Measurements from ENCODE around the gene KRT85.

KRT85 gene

DNA sequence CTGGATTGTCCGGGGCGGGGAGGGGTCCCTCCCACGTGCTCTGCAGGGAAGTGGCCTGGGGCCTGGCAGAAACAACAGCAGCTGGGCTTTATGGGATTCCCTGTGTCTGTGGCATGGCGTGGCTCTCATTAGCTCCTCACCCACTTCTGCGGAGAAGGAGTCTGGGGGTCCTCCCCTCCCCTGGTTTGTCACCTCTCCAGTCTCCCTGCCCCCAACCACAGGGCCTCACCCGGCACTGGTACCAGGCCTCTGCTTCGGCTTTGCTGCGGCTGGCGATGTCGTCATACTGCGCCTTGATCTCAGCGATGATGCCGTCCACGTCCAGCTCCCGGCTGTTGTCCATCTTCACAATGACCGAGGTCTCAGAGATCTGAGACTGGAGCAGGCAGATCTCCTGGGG lies 32.5 kb upstream of the KRT85 start:
- no peaks in the 10 kb centered on the region for H3K79me2 ChIP-seq (ENCODE audit: control insufficient read depth, insufficient read depth, low read length)
- H3K18ac ChIP-seq (ENCODE audit: low read length): no peak overlapping the region
- DNase-seq: no peak
- no peak overlapping the region for H2BK120ac ChIP-seq (ENCODE audit: low read depth, low read length)
- no peak overlapping the region for H4K8ac ChIP-seq (ENCODE audit: low read depth, low read length)
- H2BK15ac ChIP-seq (replicated peaks; ENCODE audit: low read depth): no peak overlapping the region
- H3K4me1 ChIP-seq (ENCODE audit: control insufficient read depth, low read depth, low read length): no peaks in the 10 kb centered on the region
- H3K56ac ChIP-seq (ENCODE audit: low read length): no peak overlapping the region
- no peaks in the 10 kb centered on the region for H3K79me1 ChIP-seq (ENCODE audit: low read length)
- no peaks in the 10 kb centered on the region for H3K36me3 ChIP-seq (ENCODE audit: control insufficient read depth, insufficient read depth, low read length)
- H2BK5ac ChIP-seq (ENCODE audit: low read length): no peak overlapping the region
- no peak overlapping the region for H3K4me3 ChIP-seq (ENCODE audit: low read length)
- no peak overlapping the region for H3K23ac ChIP-seq (ENCODE audit: low read length)
- no peak overlapping the region for H3K4me2 ChIP-seq (ENCODE audit: low read length)
- no CpG with 5 or more reads among the region's 16 CpGs for WGBS (ENCODE audit: extremely low coverage, insufficient coverage, low lambda C conversion rate)
- no peak overlapping the region for H2AK5ac ChIP-seq (ENCODE audit: low read length)
- H3K27me3 ChIP-seq (ENCODE audit: insufficient read depth, low read length, poor library complexity): no peaks in the 10 kb centered on the region
- no peak overlapping the region for H3K27ac ChIP-seq (ENCODE audit: low read depth, low read length)
- no peak overlapping the region for H3K4ac ChIP-seq (ENCODE audit: low read depth, low read length)
- no peak overlapping the region for H3K9ac ChIP-seq (ENCODE audit: low read length)
- H4K5ac ChIP-seq (ENCODE audit: low read length): no peak overlapping the region

DNA sequence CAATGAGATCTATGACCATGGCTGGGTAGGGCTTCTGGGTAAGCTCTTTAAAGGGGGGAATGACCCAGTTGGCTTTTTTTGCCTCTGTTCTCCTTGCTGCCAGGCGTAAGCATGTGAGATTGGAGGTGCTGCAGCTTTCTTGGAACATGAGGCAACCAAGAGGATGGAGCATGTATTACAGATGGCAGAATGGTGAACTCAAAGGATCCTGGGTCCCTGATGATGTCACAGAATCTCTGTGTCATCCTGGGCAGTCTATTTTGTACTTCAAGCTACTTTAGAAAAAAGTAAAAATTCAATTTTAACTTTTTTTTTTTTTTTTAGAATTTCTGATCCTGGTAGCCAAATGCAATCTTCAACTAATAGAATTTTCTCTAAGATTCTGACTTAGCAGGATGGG lies 30.9 kb upstream of the KRT85 start:
- H3K4ac ChIP-seq (ENCODE audit: low read depth, low read length): no peak overlapping the region
- H3K23ac ChIP-seq (ENCODE audit: low read length): no peak overlapping the region
- H3K4me1 ChIP-seq (ENCODE audit: control insufficient read depth, low read depth, low read length): no peaks in the 10 kb centered on the region
- H3K27me3 ChIP-seq (ENCODE audit: insufficient read depth, low read length, poor library complexity): no peaks in the 10 kb centered on the region
- H3K9ac ChIP-seq (ENCODE audit: low read length): no peak overlapping the region
- no peak overlapping the region for H3K4me3 ChIP-seq (ENCODE audit: low read length)
- H2BK15ac ChIP-seq (replicated peaks; ENCODE audit: low read depth): no peak overlapping the region
- H3K18ac ChIP-seq (ENCODE audit: low read length): no peak overlapping the region
- H2BK120ac ChIP-seq (ENCODE audit: low read depth, low read length): no peak overlapping the region
- no peaks in the 10 kb centered on the region for H3K79me1 ChIP-seq (ENCODE audit: low read length)
- no peak overlapping the region for H3K27ac ChIP-seq (ENCODE audit: low read depth, low read length)
- no peak overlapping the region for H4K8ac ChIP-seq (ENCODE audit: low read depth, low read length)
- H3K79me2 ChIP-seq (ENCODE audit: control insufficient read depth, insufficient read depth, low read length): no peaks in the 10 kb centered on the region
- H3K56ac ChIP-seq (ENCODE audit: low read length): no peak overlapping the region
- H3K36me3 ChIP-seq (ENCODE audit: control insufficient read depth, insufficient read depth, low read length): no peaks in the 10 kb centered on the region
- no peak overlapping the region for H2AK5ac ChIP-seq (ENCODE audit: low read length)
- H3K4me2 ChIP-seq (ENCODE audit: low read length): no peak overlapping the region
- peak; percentile 5 for DNase-seq
- H2BK5ac ChIP-seq (ENCODE audit: low read length): no peak overlapping the region
- no CpG with 5 or more reads among the region's 1 CpG for WGBS (ENCODE audit: extremely low coverage, insufficient coverage, low lambda C conversion rate)
- H4K5ac ChIP-seq (ENCODE audit: low read length): no peak overlapping the region

DNA sequence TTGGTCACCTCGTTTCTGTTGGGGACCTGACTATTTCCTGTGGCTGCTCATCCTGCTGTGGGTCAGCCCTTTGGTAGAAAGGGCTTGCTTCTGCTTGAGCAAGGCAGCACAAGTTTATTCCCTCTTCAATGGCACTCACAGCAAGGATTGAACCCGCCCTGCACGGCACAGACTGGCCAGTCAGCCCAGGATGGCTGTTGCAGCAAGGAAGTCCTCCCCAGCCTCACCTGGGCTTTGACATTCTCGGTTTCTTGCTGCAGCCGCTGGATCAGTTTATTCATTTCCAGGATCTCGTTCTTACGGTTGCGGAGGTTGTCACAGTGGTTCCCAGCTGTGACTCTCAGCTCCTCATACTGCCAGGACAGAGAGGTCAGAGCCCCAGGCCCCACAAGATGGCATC lies 29.4 kb upstream of the KRT85 start:
- WGBS (ENCODE audit: extremely low coverage, insufficient coverage, low lambda C conversion rate): no CpG with 5 or more reads among the region's 8 CpGs
- no peaks in the 10 kb centered on the region for H3K27me3 ChIP-seq (ENCODE audit: insufficient read depth, low read length, poor library complexity)
- H2BK5ac ChIP-seq (ENCODE audit: low read length): no peak overlapping the region
- no peaks in the 10 kb centered on the region for H3K36me3 ChIP-seq (ENCODE audit: control insufficient read depth, insufficient read depth, low read length)
- no peak overlapping the region for H3K4ac ChIP-seq (ENCODE audit: low read depth, low read length)
- no peak overlapping the region for H3K4me2 ChIP-seq (ENCODE audit: low read length)
- H3K56ac ChIP-seq (ENCODE audit: low read length): no peak overlapping the region
- H4K5ac ChIP-seq (ENCODE audit: low read length): no peak overlapping the region
- H3K18ac ChIP-seq (ENCODE audit: low read length): no peak overlapping the region
- H3K9ac ChIP-seq (ENCODE audit: low read length): no peak overlapping the region
- DNase-seq: no peak
- no peak overlapping the region for H2BK15ac ChIP-seq (replicated peaks; ENCODE audit: low read depth)
- no peak overlapping the region for H3K27ac ChIP-seq (ENCODE audit: low read depth, low read length)
- no peaks in the 10 kb centered on the region for H3K79me2 ChIP-seq (ENCODE audit: control insufficient read depth, insufficient read depth, low read length)
- H2BK120ac ChIP-seq (ENCODE audit: low read depth, low read length): no peak overlapping the region
- no peak overlapping the region for H4K8ac ChIP-seq (ENCODE audit: low read depth, low read length)
- H3K4me1 ChIP-seq (ENCODE audit: control insufficient read depth, low read depth, low read length): no peaks in the 10 kb centered on the region
- H3K79me1 ChIP-seq (ENCODE audit: low read length): no peaks in the 10 kb centered on the region
- H3K4me3 ChIP-seq (ENCODE audit: low read length): no peak overlapping the region
- no peak overlapping the region for H3K23ac ChIP-seq (ENCODE audit: low read length)
- no peak overlapping the region for H2AK5ac ChIP-seq (ENCODE audit: low read length)

DNA sequence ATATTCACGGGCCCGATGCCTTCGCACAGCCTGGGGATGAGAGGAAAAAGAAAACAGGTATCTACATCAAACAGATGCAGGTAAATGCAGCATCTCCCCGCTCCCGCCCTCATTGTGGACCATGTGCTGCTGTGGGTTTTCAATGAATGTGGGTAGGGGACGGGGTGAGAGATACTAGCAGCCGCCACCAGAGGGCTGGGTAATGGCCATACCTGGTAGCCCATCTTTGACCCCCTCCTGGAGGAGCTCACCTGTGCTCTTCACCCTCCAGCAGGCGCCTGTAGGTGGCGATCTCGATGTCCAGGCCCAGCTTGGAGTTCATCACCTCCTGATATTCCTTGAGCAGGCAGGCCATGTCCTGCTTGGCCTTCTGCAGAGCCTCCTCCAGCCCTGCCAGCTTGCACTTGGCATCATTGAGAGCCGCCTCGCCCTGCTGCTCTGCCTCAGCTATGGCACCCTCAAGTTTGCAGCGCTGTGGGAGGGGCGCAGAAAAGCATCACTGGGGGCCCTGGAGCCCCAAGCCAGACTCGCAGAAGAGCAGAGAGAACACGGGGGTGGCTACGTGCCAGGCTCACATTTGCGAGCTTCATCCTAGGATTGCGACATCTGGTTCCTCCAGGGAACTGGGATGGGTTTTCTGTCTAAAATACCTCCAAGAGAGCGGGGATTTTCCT lies 28.6 kb upstream of the KRT85 start:
- Histone ChIP-seq H2AK5ac (ENCODE audit: low read length) (no peak overlapping the region), H3K79me1 (ENCODE audit: low read length) (no peaks in the 10 kb centered on the region), H2BK15ac (replicated peaks; ENCODE audit: low read depth) (no peak overlapping the region), H4K5ac (ENCODE audit: low read length) (no peak overlapping the region), H3K79me2 (ENCODE audit: control insufficient read depth, insufficient read depth, low read length) (no peaks in the 10 kb centered on the region), H3K4me3 (ENCODE audit: low read length) (no peak overlapping the region), H3K4ac (ENCODE audit: low read depth, low read length) (no peak overlapping the region), H3K56ac (ENCODE audit: low read length) (no peak overlapping the region), H3K4me2 (ENCODE audit: low read length) (no peak overlapping the region), H2BK5ac (ENCODE audit: low read length) (no peak overlapping the region), H3K23ac (ENCODE audit: low read length) (no peak overlapping the region), H3K4me1 (ENCODE audit: control insufficient read depth, low read depth, low read length) (no peaks in the 10 kb centered on the region), H4K8ac (ENCODE audit: low read depth, low read length) (no peak overlapping the region), H3K27ac (ENCODE audit: low read depth, low read length) (no peak overlapping the region), H3K27me3 (ENCODE audit: insufficient read depth, low read length, poor library complexity) (no peaks in the 10 kb centered on the region), H2BK120ac (ENCODE audit: low read depth, low read length) (no peak overlapping the region), H3K36me3 (ENCODE audit: control insufficient read depth, insufficient read depth, low read length) (no peaks in the 10 kb centered on the region), H3K18ac (ENCODE audit: low read length) (no peak overlapping the region), H3K9ac (ENCODE audit: low read length) (no peak overlapping the region)
- no CpG with 5 or more reads among the region's 20 CpGs for WGBS (ENCODE audit: extremely low coverage, insufficient coverage, low lambda C conversion rate)
- DNase-seq: peak; percentile 90

DNA sequence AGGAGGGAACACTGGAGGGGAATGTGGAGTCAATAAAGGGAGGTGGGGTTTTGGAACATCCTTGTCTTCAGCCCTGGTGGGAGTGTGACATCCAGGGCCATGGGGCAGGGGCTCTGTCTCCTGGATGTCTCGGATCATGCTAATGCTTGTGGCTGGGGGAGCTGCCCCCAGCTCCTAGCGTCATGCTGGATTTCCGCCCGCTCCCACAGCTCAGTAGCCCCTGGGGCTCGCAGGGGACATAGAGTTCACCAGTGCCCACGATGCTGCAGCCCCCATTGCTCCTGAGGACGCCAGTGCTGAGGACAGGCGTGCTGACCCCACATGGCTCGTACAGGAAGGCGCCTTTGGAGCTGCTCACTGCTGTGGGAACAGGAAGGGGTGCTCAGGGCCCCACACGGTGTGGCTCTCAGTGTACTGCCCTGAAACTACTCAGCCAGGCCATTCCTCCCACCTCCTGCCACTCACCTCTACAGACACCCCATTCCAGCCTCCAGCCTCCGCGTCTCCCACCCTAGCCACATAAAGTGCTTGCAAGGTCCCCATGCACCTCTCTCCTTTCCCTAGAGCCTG lies 27.6 kb upstream of the KRT85 start:
- Histone ChIP-seq H3K4me3 (ENCODE audit: low read length) (no peak overlapping the region), H4K8ac (ENCODE audit: low read depth, low read length) (no peak overlapping the region), H2AK5ac (ENCODE audit: low read length) (no peak overlapping the region), H3K27me3 (ENCODE audit: insufficient read depth, low read length, poor library complexity) (no peaks in the 10 kb centered on the region), H3K27ac (ENCODE audit: low read depth, low read length) (no peak overlapping the region), H2BK15ac (replicated peaks; ENCODE audit: low read depth) (no peak overlapping the region), H2BK120ac (ENCODE audit: low read depth, low read length) (no peak overlapping the region), H3K79me1 (ENCODE audit: low read length) (no peaks in the 10 kb centered on the region), H3K4ac (ENCODE audit: low read depth, low read length) (no peak overlapping the region), H3K79me2 (ENCODE audit: control insufficient read depth, insufficient read depth, low read length) (no peaks in the 10 kb centered on the region), H3K9ac (ENCODE audit: low read length) (no peak overlapping the region), H3K4me1 (ENCODE audit: control insufficient read depth, low read depth, low read length) (peaks cover 3% of the 10 kb centered on the region), H3K18ac (ENCODE audit: low read length) (no peak overlapping the region), H3K36me3 (ENCODE audit: control insufficient read depth, insufficient read depth, low read length) (no peaks in the 10 kb centered on the region), H4K5ac (ENCODE audit: low read length) (no peak overlapping the region), H3K23ac (ENCODE audit: low read length) (no peak overlapping the region), H3K56ac (ENCODE audit: low read length) (no peak overlapping the region), H2BK5ac (ENCODE audit: low read length) (no peak overlapping the region), H3K4me2 (ENCODE audit: low read length) (no peak overlapping the region)
- WGBS (ENCODE audit: extremely low coverage, insufficient coverage, low lambda C conversion rate): no CpG with 5 or more reads among the region's 13 CpGs
- DNase-seq: no peak
